CD1c-positive myeloid dendritic cell (primary cell): ENCODE results near the gene LRP1.

Experiments used
- DNase-seq: peaks from one replicate; pipeline ENCODE4 v3.0.0-alpha.2; 2016; ENCODE audit errors: extremely low spot score

Gene LRP1

DNA sequence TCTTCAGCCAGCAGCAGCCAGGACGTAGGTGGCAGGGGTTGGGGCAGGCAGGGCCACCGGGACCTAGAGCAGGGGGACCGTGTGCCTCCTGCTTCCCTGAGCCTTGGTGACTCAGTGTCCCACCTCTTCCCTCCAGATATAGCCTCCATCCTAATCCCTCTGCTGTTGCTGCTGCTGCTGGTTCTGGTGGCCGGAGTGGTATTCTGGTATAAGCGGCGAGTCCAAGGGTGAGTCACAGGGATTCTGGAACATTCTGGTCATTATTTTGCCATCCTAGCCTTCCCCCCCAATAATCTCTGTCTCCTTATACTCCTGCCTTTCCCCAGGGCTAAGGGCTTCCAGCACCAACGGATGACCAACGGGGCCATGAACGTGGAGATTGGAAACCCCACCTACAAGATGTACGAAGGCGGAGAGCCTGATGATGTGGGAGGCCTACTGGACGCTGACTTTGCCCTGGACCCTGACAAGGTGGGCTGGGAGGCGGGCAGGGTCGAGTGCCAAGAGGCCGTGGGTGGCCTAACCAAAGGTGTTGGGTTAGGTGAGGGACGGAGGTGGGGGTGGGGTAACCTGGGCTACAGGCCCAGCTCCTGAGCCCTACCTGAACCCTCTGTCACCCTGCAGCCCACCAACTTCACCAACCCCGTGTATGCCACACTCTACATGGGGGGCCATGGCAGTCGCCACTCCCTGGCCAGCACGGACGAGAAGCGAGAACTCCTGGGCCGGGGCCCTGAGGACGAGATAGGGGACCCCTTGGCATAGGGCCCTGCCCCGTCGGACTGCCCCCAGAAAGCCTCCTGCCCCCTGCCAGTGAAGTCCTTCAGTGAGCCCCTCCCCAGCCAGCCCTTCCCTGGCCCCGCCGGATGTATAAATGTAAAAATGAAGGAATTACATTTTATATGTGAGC, 83.8 kb downstream of the LRP1 start:
- no peak for DNase-seq

DNA sequence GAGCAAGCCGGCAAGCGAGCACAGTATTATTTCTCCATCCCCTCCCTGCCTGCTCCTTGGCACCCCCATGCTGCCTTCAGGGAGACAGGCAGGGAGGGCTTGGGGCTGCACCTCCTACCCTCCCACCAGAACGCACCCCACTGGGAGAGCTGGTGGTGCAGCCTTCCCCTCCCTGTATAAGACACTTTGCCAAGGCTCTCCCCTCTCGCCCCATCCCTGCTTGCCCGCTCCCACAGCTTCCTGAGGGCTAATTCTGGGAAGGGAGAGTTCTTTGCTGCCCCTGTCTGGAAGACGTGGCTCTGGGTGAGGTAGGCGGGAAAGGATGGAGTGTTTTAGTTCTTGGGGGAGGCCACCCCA, 84.4 kb downstream of the LRP1 start:
- DNase-seq = no peak

DNA sequence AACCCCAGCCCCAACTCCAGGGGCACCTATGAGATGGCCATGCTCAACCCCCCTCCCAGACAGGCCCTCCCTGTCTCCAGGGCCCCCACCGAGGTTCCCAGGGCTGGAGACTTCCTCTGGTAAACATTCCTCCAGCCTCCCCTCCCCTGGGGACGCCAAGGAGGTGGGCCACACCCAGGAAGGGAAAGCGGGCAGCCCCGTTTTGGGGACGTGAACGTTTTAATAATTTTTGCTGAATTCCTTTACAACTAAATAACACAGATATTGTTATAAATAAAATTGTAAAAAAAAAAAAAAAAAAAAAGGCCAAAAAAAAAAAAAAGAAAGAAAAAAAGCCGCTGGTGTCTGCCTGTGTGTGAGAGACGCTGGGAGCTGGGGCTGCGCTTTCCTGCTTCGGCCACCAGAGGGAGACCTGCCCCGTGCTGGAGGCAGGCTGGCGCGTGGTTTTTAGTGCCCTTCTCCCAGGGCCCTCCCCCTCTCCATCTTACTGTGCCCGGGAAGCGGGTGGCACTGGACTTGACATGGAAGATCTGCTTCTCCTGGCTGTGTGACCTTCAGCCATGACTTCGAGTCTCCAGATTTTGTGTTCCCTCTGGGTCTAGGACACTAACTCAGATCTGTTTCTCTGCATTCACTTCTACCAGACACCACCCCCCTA, 84.9 kb downstream of the LRP1 start:
- DNase-seq = peak; percentile 90

DNA sequence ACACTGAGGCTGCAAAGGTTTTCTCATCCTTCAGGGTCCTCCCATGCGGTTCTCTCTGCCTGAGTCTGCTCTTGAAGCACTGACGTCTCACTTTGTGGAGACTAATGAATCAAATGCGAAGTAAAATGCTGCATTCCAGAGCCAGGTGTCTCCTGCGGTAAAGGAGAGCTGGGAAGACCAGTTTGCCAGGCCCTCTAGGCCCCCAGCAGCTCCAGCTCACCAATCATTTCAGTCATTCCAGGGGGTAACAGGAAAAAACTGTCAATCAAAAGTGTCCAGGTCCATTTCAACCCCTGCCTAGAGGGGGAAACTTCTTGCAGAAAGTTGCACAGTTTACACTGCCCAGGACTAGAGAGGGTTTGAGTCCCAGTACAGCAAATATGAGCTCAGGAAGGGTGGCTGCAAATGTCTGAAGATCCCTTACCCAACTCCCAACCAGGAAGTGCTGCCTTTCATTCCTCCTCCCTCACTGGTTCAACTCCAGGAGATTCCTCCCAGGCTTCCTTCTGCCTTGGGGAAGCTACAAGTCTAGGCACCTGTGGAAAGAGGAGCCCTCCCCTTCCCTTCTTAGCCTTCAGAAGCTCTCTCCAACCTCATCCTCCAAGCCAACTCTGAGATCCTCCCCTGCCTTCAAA, 85.6 kb downstream of the LRP1 start:
- no peak for DNase-seq

DNA sequence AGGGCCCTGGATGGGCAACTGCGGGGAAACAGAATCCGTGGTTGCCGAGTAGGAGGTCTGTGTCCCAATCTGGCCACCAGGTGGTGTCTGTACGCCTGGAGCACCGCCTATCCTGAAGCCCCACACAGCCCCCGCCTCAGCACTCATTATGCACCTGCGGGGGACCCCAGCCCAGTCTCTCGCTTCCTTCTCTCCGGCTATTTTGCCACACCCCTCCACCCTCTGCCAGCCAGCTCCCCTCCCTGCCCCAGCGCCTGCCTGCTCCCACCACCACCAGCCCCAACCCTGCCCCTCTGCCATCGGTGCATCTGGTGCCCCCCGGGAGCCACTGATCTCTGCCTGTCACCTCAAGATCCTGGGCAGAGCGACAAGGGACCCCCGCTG, 86.1 kb downstream of the LRP1 start:
- peak; percentile 63 for DNase-seq

DNA sequence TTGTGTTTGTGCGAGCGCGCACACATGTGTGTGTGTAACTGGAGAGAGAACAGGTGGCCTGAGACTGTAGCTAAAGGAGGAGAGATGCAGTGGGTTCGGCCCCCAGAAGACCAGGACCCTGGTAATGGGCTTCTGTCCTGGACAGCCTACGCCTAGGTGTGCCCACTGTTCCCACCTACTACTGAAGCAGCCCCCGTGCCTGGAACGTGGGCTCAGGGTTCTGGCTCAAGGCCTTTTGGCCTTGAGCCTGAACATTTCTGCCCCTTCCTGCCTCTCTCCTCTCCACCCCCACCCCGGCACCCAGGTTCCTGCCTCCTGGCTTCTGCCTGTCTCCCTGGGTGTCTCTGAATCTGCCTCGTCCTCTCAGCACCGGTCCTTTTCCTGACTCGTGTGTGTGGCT, 86.8 kb downstream of the LRP1 start:
- no peak for DNase-seq

DNA sequence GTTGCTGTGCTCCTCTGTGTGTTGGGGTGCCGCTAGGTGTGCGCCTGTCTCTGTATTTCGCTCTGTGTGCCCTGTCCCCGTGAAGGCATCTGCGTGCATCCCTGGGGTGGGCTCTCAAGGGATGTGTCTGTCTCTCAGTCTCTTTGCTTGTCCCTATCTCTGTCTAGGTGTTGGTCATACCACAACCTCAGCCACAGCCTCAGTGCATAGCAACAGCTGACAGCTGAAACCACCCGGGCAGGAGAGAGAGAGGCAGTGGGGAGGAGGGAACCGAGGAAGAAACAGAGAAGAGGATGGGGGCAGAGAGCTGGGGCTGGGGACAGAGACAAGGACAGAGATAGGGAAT, 87.4 kb downstream of the LRP1 start:
- no peak for DNase-seq

DNA sequence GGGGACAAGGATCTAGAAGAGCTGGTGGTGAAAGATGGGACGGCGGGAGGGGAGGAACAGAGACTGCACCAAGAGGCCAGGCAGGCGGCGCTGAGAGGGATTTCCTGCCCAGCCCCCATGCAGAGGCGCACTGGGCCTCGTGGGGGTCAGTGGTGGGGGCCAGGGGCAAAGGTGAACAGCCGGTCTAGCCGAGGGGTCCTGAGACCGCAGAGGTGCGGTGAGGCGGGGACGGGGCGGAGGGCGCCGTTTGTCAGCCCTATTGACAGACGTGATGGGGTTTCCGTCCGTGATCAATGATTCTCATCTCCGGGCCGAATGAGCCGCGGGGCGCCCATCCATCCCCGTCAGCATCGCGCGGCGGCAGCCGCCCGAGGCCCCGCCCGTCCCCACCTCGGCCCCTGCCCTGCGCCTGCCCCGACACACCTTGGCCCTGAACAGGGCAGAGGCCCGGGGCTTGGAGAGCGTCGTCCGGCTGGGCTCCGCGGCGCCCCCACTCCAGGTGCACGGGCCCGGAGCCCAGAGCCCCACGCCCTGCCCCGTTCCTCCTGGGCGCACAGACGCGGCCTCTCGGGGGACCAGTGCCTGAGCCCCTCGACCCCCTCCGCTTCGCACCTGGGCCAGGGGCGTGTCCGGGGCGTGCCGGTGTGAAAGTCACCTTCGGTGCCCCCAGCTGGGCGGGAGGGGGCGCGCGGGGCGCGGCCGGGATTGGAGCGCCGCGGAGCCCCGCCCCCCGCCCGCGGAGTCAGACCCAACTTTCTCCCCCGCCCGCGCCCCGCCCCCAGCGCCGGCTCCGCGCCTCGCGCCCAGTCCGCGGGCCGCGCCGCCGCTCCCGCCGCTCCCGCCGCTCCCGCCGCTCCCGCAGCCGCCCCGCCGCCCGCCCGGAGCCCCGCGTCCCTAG, 88.0 kb downstream of the LRP1 start, which contains the start of gene NXPH4:
TSS of gene NXPH4 (plus strand) at position 781 of the 898 bp plus-strand sequence. CDS start 176 bp downstream, outside the sequence.
- no peak for DNase-seq

DNA sequence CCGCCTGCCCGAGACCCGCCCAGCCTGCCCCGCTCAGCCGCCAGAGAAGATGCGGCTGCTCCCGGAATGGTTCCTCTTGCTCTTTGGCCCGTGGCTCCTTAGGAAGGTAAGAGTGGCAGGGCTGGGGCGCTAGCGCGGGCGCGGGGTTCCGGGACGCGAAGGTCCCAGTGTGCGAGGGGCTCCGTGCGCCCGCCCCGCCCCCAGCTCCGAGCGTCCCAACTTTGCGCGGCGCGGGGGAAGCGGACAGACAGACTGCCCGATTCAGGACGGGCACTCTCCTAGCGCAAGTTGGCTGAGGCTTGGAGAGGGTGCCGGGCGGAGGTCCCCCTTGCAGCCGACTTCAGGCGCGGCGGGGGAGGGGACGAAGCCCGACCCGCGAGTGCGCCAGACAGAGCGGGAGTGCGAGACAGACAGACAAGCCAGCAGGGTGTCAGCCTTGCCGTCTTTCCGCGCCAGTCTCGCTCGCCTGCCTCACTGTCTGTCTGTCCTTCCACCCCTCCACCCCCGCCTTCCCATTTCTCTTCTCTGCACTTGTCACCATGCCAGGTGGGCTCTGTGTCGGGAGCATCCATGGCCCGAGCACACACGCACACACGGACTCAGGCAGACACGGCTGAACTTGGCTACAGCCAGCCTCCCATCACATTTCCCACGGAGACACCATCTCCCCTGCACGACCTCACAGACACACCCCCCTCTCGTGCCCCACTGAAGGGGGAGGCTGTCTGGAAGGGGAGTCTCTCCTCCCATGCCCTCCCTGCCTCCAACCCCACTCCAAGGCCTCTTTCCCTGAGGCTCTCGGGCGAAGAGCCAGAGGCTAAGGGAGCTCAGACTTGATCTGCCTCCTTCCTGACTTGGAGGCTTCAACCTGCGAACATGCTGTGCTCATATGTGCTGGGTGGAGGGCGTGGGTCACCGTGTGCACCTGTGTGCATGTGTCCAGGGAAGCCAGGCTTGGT, 88.9 kb downstream of the LRP1 start:
- DNase-seq = peak; percentile 40

DNA sequence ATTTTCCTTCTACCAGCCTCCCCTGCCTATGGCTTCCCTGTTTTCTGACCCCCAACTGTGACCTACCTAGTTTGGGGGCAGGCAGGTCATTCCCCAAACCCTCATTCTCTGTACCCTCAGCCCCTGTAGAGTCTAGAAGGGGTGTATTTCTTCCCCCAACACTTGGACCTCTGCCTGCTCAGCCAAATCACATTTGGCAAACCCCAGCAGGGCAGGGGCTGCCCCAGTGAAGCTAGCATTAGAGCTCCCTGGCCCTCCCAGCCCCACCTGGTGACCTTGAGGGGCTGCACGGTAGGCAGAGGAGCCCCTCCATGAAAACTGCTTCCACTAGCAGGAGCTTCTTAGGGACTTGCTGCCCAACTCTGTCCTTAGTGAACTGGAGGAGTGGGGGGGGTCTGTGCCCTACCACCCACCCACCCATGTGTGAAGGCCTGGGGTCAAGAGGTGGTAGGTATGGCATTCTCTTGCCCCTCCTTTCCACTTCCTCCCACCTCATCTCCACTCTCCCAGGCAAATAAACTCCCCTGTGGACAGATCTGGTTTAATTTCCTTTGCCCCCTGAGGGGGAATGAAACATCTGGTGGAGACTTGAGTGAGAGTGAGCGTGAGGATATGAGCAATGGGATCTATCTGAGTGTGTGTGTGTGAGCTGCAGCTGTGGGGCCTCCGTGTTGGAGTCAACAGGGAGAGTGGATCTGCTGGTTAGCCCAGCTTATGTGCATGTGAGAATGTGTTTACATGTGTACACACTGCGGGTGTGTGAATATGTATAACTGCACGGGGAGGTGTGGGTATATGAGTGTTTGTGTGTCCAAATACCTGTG, 90.0 kb downstream of the LRP1 start:
- DNase-seq = no peak

DNA sequence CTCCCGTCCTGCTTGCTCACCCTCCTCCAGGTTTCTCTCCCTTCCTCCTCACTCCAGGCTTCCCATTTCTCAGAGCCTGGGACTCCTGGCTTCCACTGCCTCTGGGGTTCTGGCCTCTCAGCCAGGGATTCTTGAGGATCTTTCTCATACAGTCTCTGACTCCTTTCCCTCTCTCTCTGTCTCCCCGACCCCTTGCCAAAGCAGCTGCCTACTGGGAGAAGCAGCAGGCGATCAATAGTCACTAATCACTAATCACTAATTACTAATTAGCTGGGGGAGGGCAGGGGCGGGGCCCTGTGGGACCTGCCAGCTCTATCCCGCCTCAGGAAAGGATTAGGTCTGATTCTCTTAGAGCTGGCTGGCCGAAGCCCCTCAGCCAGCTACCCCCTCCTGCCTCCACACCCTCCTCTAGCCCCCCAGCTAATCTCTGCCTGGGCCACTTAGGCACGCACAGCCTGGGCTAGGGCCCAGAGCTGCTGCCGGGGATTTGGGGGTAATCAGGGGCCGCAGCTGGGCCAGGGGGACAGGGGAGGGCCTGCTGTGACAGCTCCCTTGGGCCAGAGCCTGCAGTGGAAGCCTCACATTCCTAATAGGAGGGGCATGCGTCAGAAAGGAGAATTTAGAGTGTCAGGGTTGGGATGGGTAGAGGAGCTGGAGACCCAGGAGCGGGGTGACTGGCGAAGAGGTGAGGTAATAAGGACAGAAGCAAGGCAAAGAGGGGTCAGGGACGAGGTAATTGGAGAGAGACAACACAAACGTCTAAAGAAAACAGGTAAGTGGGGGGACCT, 91.1 kb downstream of the LRP1 start:
- no peak for DNase-seq

DNA sequence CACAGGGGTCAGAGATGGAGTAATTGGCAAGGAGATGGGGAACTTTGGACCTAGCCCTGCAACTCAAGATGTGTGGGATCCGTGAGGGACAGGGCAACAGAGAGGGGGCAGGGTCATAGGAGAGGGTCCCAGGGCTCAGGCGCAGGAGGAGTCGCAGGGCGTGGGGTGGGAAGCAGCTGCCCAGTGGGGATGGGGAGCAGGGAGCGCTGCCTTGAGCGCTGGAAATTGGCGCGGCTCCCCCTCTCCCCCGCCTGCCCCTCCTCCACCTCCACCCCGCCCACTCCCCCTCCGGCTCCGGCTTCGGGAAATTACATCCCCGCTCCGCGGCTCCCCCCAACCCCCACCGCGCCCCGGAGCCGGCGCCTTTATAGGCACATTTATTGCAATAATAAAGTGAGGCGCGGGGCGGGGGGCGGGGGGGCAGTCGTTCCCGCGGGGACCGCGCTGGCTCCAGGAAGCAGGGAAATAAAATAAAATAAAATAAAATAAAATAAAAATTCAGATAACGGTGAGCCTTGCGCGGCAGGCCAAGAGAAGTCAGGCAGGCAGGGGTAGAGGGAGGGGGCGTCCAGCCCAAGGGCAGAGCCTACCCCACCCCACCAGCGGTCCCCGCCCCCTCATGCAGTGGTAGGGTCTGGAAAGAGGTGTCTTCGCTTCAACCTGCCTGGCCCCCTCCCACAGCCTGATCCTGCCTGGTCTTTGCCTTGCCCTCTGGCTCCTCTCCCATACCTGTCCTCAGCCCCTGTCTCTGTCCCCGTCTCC, 91.9 kb downstream of the LRP1 start:
- DNase-seq = no peak

DNA sequence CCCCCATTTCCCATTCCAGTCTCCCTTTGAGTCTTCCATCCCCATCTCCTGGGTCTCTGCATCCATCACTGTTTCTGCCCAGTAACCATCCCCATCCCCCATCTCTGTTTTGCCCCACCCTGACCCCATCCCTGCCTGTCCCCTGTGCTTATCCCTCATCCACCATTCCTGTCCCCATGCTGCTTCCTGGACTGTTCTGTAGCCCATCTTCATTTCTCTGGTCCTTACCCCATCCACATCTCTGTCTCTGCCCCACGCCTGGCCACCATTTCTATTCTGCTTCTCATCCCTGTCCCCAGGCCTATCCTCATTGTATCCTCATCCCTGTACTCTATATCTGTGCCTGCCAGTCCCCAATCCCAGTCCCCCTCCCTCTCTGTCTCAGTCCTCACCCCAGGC, 92.5 kb downstream of the LRP1 start:
- no peak for DNase-seq

DNA sequence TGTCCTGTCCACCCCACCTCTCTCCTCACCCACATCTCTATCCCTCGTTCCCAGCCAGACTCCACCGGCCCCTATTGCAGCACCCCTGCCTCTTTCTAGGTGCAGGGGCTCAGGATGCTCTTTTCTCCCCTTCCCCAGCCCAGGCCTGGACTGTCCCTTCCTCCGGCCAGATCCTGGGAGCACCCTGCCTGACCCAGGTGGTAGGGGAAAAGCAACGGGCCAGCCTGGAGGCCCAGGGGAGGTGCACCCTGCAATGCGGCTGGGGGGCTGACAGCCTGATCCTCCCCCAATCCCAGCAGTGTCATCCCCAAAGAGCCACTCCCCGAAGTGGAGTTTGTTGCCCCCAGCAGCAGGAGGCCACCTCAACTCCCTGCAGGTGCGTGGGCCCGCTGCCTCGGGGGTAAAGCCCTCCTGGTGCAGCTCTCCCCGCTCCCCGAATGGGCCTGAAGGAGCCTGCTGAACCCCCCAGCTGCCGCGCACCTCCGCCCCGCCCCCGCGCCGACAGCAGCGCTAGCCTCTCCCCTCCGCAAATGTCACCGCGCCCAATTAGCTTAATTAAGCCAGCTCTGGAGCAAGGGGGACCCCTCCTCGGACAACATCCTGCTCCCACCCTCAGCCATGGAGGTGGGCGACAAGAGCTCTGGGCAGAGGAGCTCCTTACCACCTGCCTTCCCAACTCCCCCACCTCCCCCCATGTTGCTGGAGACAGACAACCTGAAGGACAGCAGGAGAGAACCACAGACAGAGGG, 93.1 kb downstream of the LRP1 start:
- DNase-seq = no peak

DNA sequence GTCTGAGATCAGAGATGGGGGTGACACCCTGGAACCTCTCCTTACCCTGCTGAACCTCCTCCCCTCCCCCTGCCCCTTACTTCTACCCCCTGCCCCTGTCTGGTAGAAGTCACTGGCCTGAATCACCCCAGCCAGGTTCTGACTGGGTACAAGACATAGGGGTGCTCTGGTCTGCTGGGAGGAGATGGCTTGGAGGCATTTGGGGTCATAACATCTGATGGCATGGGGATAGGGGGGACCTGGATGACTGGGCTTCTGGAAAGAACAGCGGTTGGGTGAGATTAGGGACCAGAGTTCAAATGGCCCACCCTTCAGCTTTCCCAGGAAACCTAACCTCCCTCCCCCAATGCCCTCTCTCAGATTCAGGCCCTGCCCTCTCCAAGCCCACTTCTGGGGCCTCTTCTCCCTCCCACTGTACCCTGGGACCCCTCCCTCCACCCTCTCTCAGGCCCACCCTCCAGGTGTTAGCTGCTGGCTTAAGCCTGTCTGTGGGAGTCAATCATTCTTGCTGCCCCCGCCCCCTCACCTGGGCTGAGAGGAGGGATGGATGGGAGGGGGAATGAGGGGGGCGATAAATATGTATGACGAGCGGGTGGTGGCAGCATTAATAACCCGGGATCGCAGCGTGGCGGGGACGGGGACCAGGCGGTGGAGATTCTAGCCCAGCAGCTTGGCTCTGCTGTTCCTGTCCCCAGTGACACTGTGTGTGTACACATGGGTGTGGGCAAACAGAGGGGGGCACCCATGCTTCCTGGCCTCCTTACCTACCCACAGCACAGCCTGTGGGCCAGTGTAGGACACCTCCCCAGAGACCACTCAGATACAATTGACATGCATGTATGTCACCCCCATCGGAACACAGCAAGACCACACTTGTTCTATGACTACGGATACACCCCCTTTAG, 94.3 kb downstream of the LRP1 start:
- DNase-seq = no peak
